MG63 (cell line): ENCODE results near the gene SHC4. TPM values are rescaled to one million over a fixed set of nuclear protein-coding genes. Genes with fewer than 3 reads are reported as not detected.
"Not testable (repeated sequence)": the region's sequence is repeated elsewhere in the genome, so short reads cannot be mapped to it uniquely, and the experiment has no call there.

Experiments used
- DNase-seq: peaks from one replicate; pipeline ENCODE4 v3.0.0-alpha.2; 2020
- H3K27me3 ChIP-seq: fragments of 250-450 bp; sonication (Bioruptor Pico); 2 replicates; pipeline ENCODE4 v1.5.1; 2020; ENCODE audit warnings: mild to moderate bottlenecking, moderate library complexity
- H3K36me3 ChIP-seq: fragments of 250-450 bp; sonication (Bioruptor Pico); 2 replicates; pipeline ENCODE4 v1.5.1; 2020; ENCODE audit warnings: mild to moderate bottlenecking, moderate library complexity
- H3K4me3 ChIP-seq: fragments of 250-450 bp; sonication (Bioruptor Pico); 2 replicates; pipeline ENCODE4 v1.5.1; 2020; ENCODE audit warnings: mild to moderate bottlenecking, moderate library complexity
- H3K9me3 ChIP-seq: fragments of 250-450 bp; sonication (Bioruptor Pico); 2 replicates; pipeline ENCODE4 v1.5.1; 2020; ENCODE audit warnings: mild to moderate bottlenecking, moderate library complexity
- total RNA-seq: library from RNA; depleted of rRNA; stranded (reverse); fragments of >200 nt; shearing (Covaris generic); gene quantifications from 2 replicates; pipeline ENCODE4 v1.2.3, GENCODE V29; 2014; ENCODE audit warnings: low replicate concordance

SHC4 gene
- total RNA-seq, 1 experiment from 2014 or later: not detected

- Histone ChIP-seq H3K27me3 (no peaks in the 10 kb centered on the region), H3K9me3 (no peaks in the 10 kb centered on the region), H3K36me3 (no peaks in the 10 kb centered on the region), H3K4me3 (peak overlapping the region; percentile 40)
- DNase-seq: peak; percentile 84
Observed at GRCh38 chr15:48975472-48976419, 12.0 kb upstream of the SHC4 start.

DNA sequence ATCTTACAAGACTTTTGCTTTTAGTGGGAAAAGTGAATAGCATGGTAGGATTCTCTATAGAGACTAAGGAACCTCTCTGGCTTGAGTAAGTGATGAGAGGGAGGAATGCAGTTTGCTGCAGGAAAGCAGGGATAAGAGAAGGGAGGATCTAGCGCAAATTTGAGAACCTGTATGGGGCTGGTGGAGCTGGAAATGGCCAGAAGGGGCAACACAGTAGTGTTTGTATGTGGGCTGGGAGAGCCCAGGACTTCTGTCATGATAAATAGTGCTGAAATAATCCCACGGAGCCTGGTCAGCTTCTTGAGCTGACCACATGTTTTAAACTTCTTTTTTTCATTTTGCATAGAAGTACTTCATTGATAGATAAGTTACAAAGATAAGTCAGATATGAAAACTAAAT, 11.2 kb upstream of the SHC4 start:
- no peaks in the 10 kb centered on the region for H3K36me3 ChIP-seq
- H3K27me3 ChIP-seq: no peaks in the 10 kb centered on the region
- DNase-seq: no peak

GRCh38 chr15:48972750-48973503, 9.2 kb upstream of the SHC4 start:
- no peak for DNase-seq
- no peak overlapping the region for H3K4me3 ChIP-seq
- no peaks in the 10 kb centered on the region for H3K27me3 ChIP-seq
- 0 out of 2 replicates have a peak, but pooled peaks cover 2% of the 10 kb centered on the region for H3K9me3 ChIP-seq
- H3K36me3 ChIP-seq: no peaks in the 10 kb centered on the region

More for the DNA sequence above, 11.2 kb upstream of the SHC4 start:
- Histone ChIP-seq H3K4me3 (no peak overlapping the region), H3K9me3 (0 out of 2 replicates have a peak, but pooled peaks cover 2% of the 10 kb centered on the region)

GRCh38 chr15:48970926-48971325, 7.2 kb upstream of the SHC4 start:
- not testable (repeated sequence) for H3K36me3 ChIP-seq, H3K4me3 ChIP-seq

DNA sequence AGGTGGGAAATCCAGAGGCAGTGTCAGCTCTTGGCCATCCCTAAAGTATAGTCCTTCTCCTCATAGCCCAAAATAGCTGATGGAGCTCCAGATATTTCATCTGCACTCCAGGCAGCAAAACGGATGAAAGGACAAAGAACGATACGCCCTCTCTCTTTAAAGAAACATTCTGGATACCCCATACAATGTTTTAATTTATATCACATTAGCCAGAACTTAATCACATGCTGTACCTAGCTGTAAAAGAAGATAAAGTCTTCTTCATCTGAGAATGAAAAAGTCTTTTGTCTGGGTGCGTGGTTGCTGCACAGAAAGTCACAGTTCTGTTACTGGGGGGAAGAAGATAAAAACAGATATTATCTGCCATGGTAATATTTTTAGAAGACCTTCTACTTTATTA, 4.3 kb upstream of the SHC4 start:
- Histone ChIP-seq H3K36me3 (no peaks in the 10 kb centered on the region), H3K27me3 (no peaks in the 10 kb centered on the region), H3K9me3 (0 out of 2 replicates have a peak, but pooled peaks cover 2% of the 10 kb centered on the region), H3K4me3 (no peak overlapping the region)
- no peak for DNase-seq

More at GRCh38 chr15:48970926-48971325, 7.2 kb upstream of the SHC4 start:
- not testable (repeated sequence) for DNase-seq, H3K27me3 ChIP-seq, H3K9me3 ChIP-seq

DNA sequence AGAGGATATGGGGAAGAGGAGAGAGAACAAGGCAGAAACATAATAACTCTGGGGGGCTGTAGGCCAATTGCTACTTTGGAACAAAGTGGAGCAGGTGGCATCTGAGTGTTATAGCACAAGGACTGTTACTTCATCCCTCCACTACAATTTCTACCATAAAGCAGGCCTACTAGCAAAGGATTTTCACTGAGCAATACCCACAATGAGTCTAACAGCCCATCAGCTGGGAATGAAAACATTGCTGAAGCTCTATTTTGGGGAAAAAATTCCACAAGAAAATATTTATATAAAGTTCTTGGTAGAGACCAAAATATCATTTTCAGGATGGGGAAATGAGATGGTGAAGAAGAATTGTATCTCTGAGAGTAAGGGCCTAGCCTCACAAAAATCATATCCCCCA, 3.6 kb upstream of the SHC4 start:
- Histone ChIP-seq H3K36me3 (no peaks in the 10 kb centered on the region), H3K4me3 (no peak overlapping the region), H3K9me3 (0 out of 2 replicates have a peak, but pooled peaks cover 2% of the 10 kb centered on the region), H3K27me3 (no peaks in the 10 kb centered on the region)
- DNase-seq: no peak

GRCh38 chr15:48966595-48967301, 3.0 kb upstream of the SHC4 start:
- no peak for DNase-seq
- no peaks in the 10 kb centered on the region for H3K27me3 ChIP-seq
- no peaks in the 10 kb centered on the region for H3K36me3 ChIP-seq
- no peak overlapping the region for H3K4me3 ChIP-seq
- 0 out of 2 replicates have a peak, but pooled peaks cover 2% of the 10 kb centered on the region for H3K9me3 ChIP-seq

- DNase-seq: peak; percentile 46
- Histone ChIP-seq H3K4me3 (no peak overlapping the region), H3K36me3 (no peaks in the 10 kb centered on the region), H3K27me3 (no peaks in the 10 kb centered on the region), H3K9me3 (0 out of 2 replicates have a peak, but pooled peaks cover 2% of the 10 kb centered on the region)
Observed at GRCh38 chr15:48965972-48966371, 2.3 kb upstream of the SHC4 start.

DNA sequence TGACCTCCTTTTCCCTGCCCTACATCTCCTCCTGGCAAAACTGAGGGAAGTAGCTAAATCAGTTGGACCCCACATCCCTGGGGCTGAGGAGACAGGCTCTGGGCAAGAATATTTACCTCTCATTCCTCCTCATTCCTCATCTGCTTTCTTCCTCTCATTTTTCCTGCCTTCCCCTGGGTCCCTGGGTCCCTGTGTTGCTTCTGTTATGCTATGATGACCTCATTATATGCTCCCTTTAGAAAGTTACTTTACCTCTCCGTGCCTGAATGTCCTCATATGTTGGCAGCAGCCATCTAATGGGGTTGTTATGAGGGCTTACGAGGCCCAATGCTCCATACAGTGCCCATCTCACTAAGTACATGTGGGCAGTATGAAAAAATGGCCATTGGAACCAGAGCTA, 1.2 kb upstream of the SHC4 start:
- no peak for DNase-seq
- H3K4me3 ChIP-seq: no peak overlapping the region
- no peaks in the 10 kb centered on the region for H3K9me3 ChIP-seq
- no peaks in the 10 kb centered on the region for H3K36me3 ChIP-seq
- no peaks in the 10 kb centered on the region for H3K27me3 ChIP-seq

DNA sequence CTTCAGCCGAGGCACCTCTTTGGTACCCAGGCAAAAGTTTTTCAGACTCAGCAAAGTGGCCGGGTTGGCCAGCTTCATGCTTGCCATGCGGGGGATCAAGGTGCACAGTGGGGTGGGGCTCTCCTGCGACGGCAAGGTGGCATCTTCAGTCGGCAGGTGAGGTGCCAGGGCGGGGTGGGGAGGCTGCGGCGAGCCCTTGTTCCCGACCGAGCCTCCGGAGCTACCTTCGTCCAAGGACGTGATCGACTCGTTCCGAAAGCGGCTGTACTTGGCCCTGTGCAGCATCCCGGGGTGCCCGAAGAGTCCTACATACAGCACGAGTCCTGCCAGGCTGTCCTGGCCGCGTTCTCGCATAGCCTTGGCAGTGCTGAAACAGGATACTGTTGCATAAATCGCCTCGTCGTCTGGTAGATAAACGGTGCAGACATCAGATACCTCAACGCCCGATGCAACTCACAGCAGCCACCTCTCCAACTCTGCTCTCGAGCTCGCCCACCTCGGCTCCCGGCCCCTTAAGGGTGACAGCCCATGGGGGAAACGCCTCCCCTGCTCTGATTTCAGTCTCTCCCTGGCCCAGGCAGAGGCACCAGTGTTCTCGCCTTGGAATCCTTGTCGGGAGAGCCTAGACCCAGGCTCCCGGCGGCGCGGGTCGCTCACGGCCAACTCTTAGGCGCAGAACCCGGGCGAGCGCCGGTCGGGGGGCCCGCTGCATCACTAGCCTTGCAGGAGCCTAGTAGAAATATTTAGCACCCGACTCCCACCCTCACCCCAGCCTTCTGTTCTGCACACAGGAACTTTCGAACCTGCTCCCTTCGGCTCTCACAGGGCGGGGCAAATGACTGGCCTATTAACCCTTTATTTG, 826 bp downstream of the SHC4 start:
- H3K4me3 ChIP-seq: peak overlapping the region; percentile 49
- peak; percentile 42 for DNase-seq
- no peaks in the 10 kb centered on the region for H3K9me3 ChIP-seq
- no peaks in the 10 kb centered on the region for H3K36me3 ChIP-seq
- H3K27me3 ChIP-seq: no peaks in the 10 kb centered on the region

GRCh38 chr15:48955967-48956366, 7.8 kb downstream of the SHC4 start:
- Histone ChIP-seq H3K4me3 (no peak overlapping the region), H3K36me3 (no peaks in the 10 kb centered on the region), H3K27me3 (no peaks in the 10 kb centered on the region; the same call in 1 of the 2 replicates), H3K9me3 (no peaks in the 10 kb centered on the region)
- DNase-seq: no peak

- no peak for DNase-seq
- H3K36me3 ChIP-seq: no peaks in the 10 kb centered on the region
- H3K9me3 ChIP-seq: no peaks in the 10 kb centered on the region
- no peak overlapping the region for H3K4me3 ChIP-seq
- no peaks in the 10 kb centered on the region; the same call in 1 of the 2 replicates for H3K27me3 ChIP-seq
Observed at GRCh38 chr15:48955370-48955769, 8.3 kb downstream of the SHC4 start.

DNA sequence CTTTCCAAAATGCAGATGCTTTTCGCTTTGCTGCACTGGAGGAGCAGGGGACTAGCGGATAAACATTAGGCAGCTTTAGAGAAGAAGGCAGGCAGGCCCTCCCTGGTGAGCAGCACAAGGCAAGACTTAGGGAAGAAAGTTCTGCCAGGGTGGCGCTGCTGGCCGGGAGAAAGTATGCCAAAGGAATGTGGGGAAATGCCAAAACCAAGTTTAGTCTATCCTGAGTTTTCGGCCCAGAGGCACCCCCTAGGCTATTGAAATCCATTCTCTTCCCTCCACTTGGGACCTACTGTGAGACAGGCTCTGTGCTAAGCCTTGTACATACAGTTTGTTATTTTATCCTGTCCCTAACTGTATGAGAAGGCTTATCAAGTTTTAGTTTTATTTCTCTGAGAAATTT, 9.2 kb downstream of the SHC4 start:
- Histone ChIP-seq H3K27me3 (no peaks in the 10 kb centered on the region; the same call in 1 of the 2 replicates), H3K4me3 (no peak overlapping the region), H3K9me3 (no peaks in the 10 kb centered on the region), H3K36me3 (no peaks in the 10 kb centered on the region)
- peak; percentile 69 for DNase-seq

DNA sequence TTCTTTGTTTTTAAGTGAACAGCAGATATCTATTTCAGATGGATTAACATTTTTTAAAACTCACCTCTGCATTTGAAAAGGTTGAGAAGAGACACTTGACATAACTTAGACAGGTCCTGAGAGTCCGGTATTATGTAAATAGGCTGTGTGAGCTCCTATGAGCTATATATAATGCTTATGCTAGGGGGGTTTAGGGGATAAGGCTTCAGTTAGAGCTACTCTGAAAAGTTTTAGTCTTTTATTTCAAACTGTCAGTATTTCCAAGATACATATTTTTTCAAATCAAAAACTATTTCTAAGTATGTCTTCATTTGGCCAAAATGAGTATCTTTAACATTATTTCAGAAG, 16.9 kb downstream of the SHC4 start:
- no peak for DNase-seq

GRCh38 chr15:48946074-48946839, 17.5 kb downstream of the SHC4 start:
- no peaks in the 10 kb centered on the region for H3K36me3 ChIP-seq
- H3K27me3 ChIP-seq: no peaks in the 10 kb centered on the region
- H3K4me3 ChIP-seq: no peak overlapping the region
- H3K9me3 ChIP-seq: no peaks in the 10 kb centered on the region
- DNase-seq: no peak

More for the DNA sequence above, 16.9 kb downstream of the SHC4 start:
- Histone ChIP-seq H3K27me3 (no peaks in the 10 kb centered on the region), H3K4me3 (no peak overlapping the region), H3K9me3 (no peaks in the 10 kb centered on the region), H3K36me3 (no peaks in the 10 kb centered on the region)
